Measurements from ENCODE around the gene DHX32.
"Not testable (repeated sequence)": the region's sequence is repeated elsewhere in the genome, so short reads cannot be mapped to it uniquely, and the experiment has no call there.

DNA sequence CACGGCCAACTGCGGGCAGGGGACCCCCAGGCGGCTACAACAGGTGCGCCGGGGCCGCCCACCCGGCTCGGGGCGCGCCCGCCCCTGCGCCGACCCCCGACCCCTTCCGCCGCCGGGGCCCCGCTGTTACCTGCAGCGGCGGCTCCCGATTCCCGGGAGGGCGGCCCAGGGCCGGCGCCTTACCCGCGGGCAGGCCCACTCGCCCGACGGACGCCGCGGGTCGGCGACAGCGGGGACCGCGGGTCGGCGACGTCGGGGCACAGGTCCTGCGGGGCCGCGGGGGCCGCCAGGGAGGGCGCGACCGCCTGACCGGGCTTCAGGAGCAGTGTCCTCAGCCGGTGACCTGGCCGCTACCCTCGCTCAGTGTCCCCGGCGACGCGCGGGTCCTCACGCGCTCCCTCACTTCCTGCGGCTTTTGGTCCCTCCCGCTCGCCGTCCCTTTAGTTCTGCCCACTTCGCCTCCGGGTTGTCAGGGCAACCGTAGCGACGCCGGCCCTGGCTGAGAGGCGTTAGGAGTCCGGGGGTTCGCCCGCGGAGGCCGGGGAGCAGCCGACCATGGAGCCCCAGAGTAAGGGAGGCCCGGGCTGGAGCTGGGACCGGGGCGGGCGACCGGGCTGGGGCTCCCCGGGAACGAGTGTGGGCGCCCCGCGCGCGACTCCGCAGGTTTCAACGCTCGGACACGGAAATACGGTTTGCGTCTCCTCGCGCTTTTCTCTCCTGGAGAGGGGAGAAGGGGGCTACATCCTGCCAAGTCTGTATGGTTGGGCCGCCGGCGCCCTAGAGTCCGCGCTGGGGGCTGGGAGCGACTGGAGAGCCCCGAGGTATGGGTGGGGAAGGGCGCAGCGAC is 15.2 kb upstream of the DHX32 start, which contains the start of gene FANK1:
- TF ChIP-seq, protein P1, sequence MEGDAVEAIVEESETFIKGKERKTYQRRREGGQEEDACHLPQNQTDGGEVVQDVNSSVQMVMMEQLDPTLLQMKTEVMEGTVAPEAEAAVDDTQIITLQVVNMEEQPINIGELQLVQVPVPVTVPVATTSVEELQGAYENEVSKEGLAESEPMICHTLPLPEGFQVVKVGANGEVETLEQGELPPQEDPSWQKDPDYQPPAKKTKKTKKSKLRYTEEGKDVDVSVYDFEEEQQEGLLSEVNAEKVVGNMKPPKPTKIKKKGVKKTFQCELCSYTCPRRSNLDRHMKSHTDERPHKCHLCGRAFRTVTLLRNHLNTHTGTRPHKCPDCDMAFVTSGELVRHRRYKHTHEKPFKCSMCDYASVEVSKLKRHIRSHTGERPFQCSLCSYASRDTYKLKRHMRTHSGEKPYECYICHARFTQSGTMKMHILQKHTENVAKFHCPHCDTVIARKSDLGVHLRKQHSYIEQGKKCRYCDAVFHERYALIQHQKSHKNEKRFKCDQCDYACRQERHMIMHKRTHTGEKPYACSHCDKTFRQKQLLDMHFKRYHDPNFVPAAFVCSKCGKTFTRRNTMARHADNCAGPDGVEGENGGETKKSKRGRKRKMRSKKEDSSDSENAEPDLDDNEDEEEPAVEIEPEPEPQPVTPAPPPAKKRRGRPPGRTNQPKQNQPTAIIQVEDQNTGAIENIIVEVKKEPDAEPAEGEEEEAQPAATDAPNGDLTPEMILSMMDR (IDR thresholded peaks at IDR 0.05), result not testable (repeated sequence)
- not testable (repeated sequence) for TF ChIP-seq POLR2A (IDR thresholded peaks at IDR 0.05)
